ENCODE results near the gene CFAP54.

CFAP54 gene

GRCh38 chr12:96824838-96825236 is 335.5 kb downstream of the CFAP54 start:
- TF ChIP-seq CTCF (IDR thresholded peaks at IDR 0.05; ENCODE audit: low read depth, low read length, missing control alignments): no peak
- DNase-seq (ENCODE audit: low read depth): no peak
- in situ Hi-C loops (cut with HindIII; ENCODE audit: low sequenced_read_pairs): no loop called here
- no peak overlapping the region for H3K4me3 ChIP-seq (ENCODE audit: low read depth, low read length)

- no peak for DNase-seq (ENCODE audit: low read depth)
- H3K4me3 ChIP-seq (ENCODE audit: low read depth, low read length): no peak overlapping the region
- TF ChIP-seq CTCF (IDR thresholded peaks at IDR 0.05; ENCODE audit: low read depth, low read length, missing control alignments): no peak
- in situ Hi-C loops (cut with HindIII; ENCODE audit: low sequenced_read_pairs): no loop called here
Observed at GRCh38 chr12:96828169-96828789, 338.9 kb downstream of the CFAP54 start.

- H3K4me3 ChIP-seq (ENCODE audit: low read depth, low read length): no peak overlapping the region
- no peak for TF ChIP-seq CTCF (IDR thresholded peaks at IDR 0.05; ENCODE audit: low read depth, low read length, missing control alignments)
- in situ Hi-C loops (cut with HindIII; ENCODE audit: low sequenced_read_pairs): no loop called here
- no peak for DNase-seq (ENCODE audit: low read depth)
Observed at GRCh38 chr12:96829354-96829753, 340.0 kb downstream of the CFAP54 start.

GRCh38 chr12:96831346-96831745 is 342.0 kb downstream of the CFAP54 start:
- in situ Hi-C loops (cut with HindIII; ENCODE audit: low sequenced_read_pairs): no loop called here
- DNase-seq (ENCODE audit: low read depth): no peak
- no peak for TF ChIP-seq CTCF (IDR thresholded peaks at IDR 0.05; ENCODE audit: low read depth, low read length, missing control alignments)
- no peak overlapping the region for H3K4me3 ChIP-seq (ENCODE audit: low read depth, low read length)

- in situ Hi-C loops (cut with HindIII; ENCODE audit: low sequenced_read_pairs): no loop called here
Observed at GRCh38 chr12:96846293-96846692, 356.9 kb downstream of the CFAP54 start.

GRCh38 chr12:96850676-96851075 is 361.3 kb downstream of the CFAP54 start:
- TF ChIP-seq CTCF (IDR thresholded peaks at IDR 0.05; ENCODE audit: low read depth, low read length, missing control alignments): no peak
- DNase-seq (ENCODE audit: low read depth): no peak
- in situ Hi-C loops (cut with HindIII; ENCODE audit: low sequenced_read_pairs): no loop called here
- no peak overlapping the region for H3K4me3 ChIP-seq (ENCODE audit: low read depth, low read length)

More at GRCh38 chr12:96846293-96846692, 356.9 kb downstream of the CFAP54 start:
- no peak for DNase-seq (ENCODE audit: low read depth)
- H3K4me3 ChIP-seq (ENCODE audit: low read depth, low read length): no peak overlapping the region
- TF ChIP-seq CTCF (IDR thresholded peaks at IDR 0.05; ENCODE audit: low read depth, low read length, missing control alignments): no peak
